Chondrocyte (in vitro differentiated cells): ENCODE measurements around the gene TGFBRAP1. TPM values are rescaled to one million over a fixed set of nuclear protein-coding genes. Genes with fewer than 3 reads are reported as not detected.

Experiments
- DNase-seq: peaks from one replicate; pipeline ENCODE4 v3.0.0; 2021; ENCODE audit warnings: mixed read lengths, low spot score
- H3K27ac Mint-ChIP-seq: one replicate; pipeline ENCODE4 v1.8.0; 2021; ENCODE audit warnings: mild to moderate bottlenecking, moderate library complexity, mixed read lengths; ENCODE audit not compliant: unreplicated experiment
- H3K27me3 Mint-ChIP-seq: 2 replicates; pipeline ENCODE4 v1.8.0; 2021; ENCODE audit warnings: low read depth, mixed read lengths
- H3K36me3 Mint-ChIP-seq: 2 replicates; pipeline ENCODE4 v1.8.0; 2021; ENCODE audit warnings: low read depth, mixed read lengths
- H3K4me1 Mint-ChIP-seq: 2 replicates; pipeline ENCODE4 v1.8.0; 2021; ENCODE audit warnings: low read depth, mild to moderate bottlenecking, mixed read lengths
- H3K4me3 Mint-ChIP-seq: one replicate; pipeline ENCODE4 v1.8.0; 2021; ENCODE audit warnings: mild to moderate bottlenecking, moderate library complexity, mixed read lengths; ENCODE audit not compliant: unreplicated experiment
- H3K9me3 Mint-ChIP-seq: 2 replicates; pipeline ENCODE4 v1.8.0; 2021; ENCODE audit warnings: low read depth, mixed read lengths
- CTCF ChIP-seq: fragments of 200-600 bp; sonication (generic); IDR thresholded peaks from 2 replicates; pipeline ENCODE4 v1.5.0; 2021; ENCODE audit warnings: antibody characterized with exemption, mild to moderate bottlenecking, moderate library complexity
- total RNA-seq: library from RNA; stranded (reverse); gene quantifications from 3 replicates; pipeline ENCODE4 v1.2.1, GENCODE V29; 2021

Gene TGFBRAP1
- total RNA-seq, 1 donor from 2014 or later, result 18.3 TPM

GRCh38 chr2:105339414-105339813, 9.9 kb upstream of the TGFBRAP1 start:
- Mint-ChIP-seq H3K4me3 (no peak overlapping the region), H3K9me3 (no peaks in the 10 kb centered on the region), H3K27ac (no peak overlapping the region), H3K4me1 (peaks cover 29% of the 10 kb centered on the region), H3K27me3 (no peaks in the 10 kb centered on the region), H3K36me3 (peaks cover 10% of the 10 kb centered on the region)
- TF ChIP-seq CTCF, result no peak
- DNase-seq, result no peak

- Mint-ChIP-seq H3K27me3 (no peaks in the 10 kb centered on the region), H3K36me3 (peaks cover 6% of the 10 kb centered on the region), H3K9me3 (no peaks in the 10 kb centered on the region), H3K27ac (peak overlapping the region; percentile 89), H3K4me3 (peak overlapping the region; percentile 98), H3K4me1 (peaks cover 29% of the 10 kb centered on the region)
- no peak for TF ChIP-seq CTCF
- DNase-seq, result no peak
Observed at GRCh38 chr2:105338020-105338385, 8.5 kb upstream of the TGFBRAP1 start.

- DNase-seq, result peak; percentile 96
- Mint-ChIP-seq H3K9me3 (no peaks in the 10 kb centered on the region), H3K4me3 (peak within 1 kb of the TSS; percentile 98), H3K36me3 (peaks cover 4% of the 10 kb centered on the region), H3K27me3 (no peaks in the 10 kb centered on the region), H3K27ac (peak within 1 kb of the TSS; percentile 100), H3K4me1 (peaks cover 29% of the 10 kb centered on the region)
- TF ChIP-seq CTCF, result no peak
Observed at GRCh38 chr2:105337122-105338019, 7.8 kb upstream of the TGFBRAP1 start, which contains the start of gene C2orf49. Gene C2orf49, plus strand, starts transcription at chr2:105337540. Its CDS starts 48 bp downstream, at chr2:105337588.

GRCh38 chr2:105336786-105337121, 7.2 kb upstream of the TGFBRAP1 start:
- Mint-ChIP-seq H3K9me3 (no peaks in the 10 kb centered on the region), H3K27me3 (no peaks in the 10 kb centered on the region), H3K4me3 (peak overlapping the region; percentile 98), H3K27ac (peak overlapping the region; percentile 100), H3K36me3 (peaks cover 4% of the 10 kb centered on the region), H3K4me1 (peaks cover 29% of the 10 kb centered on the region)
- no peak for DNase-seq
- no peak for TF ChIP-seq CTCF

GRCh38 chr2:105335469-105335868, 5.9 kb upstream of the TGFBRAP1 start:
- Mint-ChIP-seq H3K9me3 (no peaks in the 10 kb centered on the region), H3K27ac (no peak overlapping the region), H3K27me3 (no peaks in the 10 kb centered on the region), H3K36me3 (no peaks in the 10 kb centered on the region), H3K4me3 (no peak overlapping the region), H3K4me1 (peaks cover 32% of the 10 kb centered on the region)
- no peak for DNase-seq
- no peak for TF ChIP-seq CTCF
